ENCODE results near the gene MVB12A.

Gene MVB12A

GRCh38 chr19:17402982-17403855, 16.6 kb upstream of the MVB12A start:
- TF ChIP-seq, protein P1, sequence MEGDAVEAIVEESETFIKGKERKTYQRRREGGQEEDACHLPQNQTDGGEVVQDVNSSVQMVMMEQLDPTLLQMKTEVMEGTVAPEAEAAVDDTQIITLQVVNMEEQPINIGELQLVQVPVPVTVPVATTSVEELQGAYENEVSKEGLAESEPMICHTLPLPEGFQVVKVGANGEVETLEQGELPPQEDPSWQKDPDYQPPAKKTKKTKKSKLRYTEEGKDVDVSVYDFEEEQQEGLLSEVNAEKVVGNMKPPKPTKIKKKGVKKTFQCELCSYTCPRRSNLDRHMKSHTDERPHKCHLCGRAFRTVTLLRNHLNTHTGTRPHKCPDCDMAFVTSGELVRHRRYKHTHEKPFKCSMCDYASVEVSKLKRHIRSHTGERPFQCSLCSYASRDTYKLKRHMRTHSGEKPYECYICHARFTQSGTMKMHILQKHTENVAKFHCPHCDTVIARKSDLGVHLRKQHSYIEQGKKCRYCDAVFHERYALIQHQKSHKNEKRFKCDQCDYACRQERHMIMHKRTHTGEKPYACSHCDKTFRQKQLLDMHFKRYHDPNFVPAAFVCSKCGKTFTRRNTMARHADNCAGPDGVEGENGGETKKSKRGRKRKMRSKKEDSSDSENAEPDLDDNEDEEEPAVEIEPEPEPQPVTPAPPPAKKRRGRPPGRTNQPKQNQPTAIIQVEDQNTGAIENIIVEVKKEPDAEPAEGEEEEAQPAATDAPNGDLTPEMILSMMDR (IDR thresholded peaks at IDR 0.05; ENCODE audit: insufficient read depth, low read length, poor library complexity, severe bottlenecking) = no peak
- H3K36me3 ChIP-seq (ENCODE audit: control insufficient read depth, insufficient read depth, low read length) = peaks cover 25% of the 10 kb centered on the region
- peak overlapping the region; percentile 98 for H3K4me3 ChIP-seq (replicated peaks; ENCODE audit: low read depth, low read length)
- no peaks in the 10 kb centered on the region for H3K27me3 ChIP-seq (replicated peaks; ENCODE audit: control insufficient read depth, insufficient read depth, low read length)
- no peak for DNase-seq (ENCODE audit: extremely low read depth, insufficient read length)

DNA sequence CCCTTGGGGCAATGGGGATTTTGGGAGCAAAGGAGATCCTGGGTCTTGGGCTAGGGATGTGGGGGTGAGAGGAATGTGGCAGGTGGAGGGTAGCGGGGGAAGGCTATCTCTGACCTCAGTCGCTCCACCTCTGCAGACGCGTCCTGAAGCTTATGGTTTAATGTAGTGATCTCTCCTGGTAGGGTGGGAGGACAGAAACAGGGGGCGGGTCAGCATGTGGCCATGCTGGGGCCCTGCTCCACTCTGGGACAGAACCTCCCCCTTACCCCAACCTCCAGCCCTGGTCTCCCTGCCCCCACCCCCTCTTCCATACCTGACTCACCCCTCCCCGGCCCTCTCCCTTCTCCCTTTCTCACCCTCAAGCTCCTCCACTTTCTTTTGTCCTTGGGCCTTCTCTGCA, 15.8 kb upstream of the MVB12A start:
- no peaks in the 10 kb centered on the region for H3K27me3 ChIP-seq (replicated peaks; ENCODE audit: control insufficient read depth, insufficient read depth, low read length)
- TF ChIP-seq, protein P1 (IDR thresholded peaks at IDR 0.05; ENCODE audit: insufficient read depth, low read length, poor library complexity, severe bottlenecking) = no peak
- no peak for DNase-seq (ENCODE audit: extremely low read depth, insufficient read length)
- peak overlapping the region; percentile 98 for H3K4me3 ChIP-seq (replicated peaks; ENCODE audit: low read depth, low read length)
- H3K36me3 ChIP-seq (ENCODE audit: control insufficient read depth, insufficient read depth, low read length) = peaks cover 23% of the 10 kb centered on the region

DNA sequence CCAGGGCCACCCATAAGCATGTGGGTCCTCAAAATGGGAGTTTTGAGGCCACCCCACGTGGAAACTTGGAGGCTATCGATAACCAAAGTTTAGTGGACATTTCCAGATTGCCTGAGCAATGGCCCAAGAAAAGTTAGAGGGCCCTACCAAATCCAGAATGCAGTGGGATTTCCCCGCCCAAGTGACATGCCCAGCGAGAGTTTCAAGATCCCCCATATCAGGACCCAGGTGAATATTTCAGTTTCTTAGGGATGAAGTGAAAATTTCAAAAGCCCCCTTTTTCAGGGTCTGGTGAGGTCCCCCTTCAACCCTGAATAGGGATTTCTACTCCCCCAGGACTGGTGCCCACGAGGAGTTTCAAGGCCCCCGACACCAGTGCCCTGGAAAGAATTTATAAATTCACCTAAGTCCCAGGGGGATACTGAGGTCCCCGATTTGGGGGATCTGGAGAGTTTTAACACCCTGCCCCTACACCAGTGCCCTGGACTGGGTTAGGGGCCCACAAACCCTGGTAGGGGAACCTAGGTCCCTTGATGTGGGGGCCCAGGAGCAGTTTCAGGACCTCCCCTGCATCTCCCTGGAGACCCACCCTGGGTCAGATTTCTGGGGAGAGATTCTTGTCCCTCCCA, 15.1 kb upstream of the MVB12A start:
- H3K27me3 ChIP-seq (replicated peaks; ENCODE audit: control insufficient read depth, insufficient read depth, low read length) = no peaks in the 10 kb centered on the region
- peak overlapping the region; percentile 98 for H3K4me3 ChIP-seq (replicated peaks; ENCODE audit: low read depth, low read length)
- no peak for DNase-seq (ENCODE audit: extremely low read depth, insufficient read length)
- TF ChIP-seq, protein P1 (IDR thresholded peaks at IDR 0.05; ENCODE audit: insufficient read depth, low read length, poor library complexity, severe bottlenecking) = no peak
- H3K36me3 ChIP-seq (ENCODE audit: control insufficient read depth, insufficient read depth, low read length) = peaks cover 20% of the 10 kb centered on the region

DNA sequence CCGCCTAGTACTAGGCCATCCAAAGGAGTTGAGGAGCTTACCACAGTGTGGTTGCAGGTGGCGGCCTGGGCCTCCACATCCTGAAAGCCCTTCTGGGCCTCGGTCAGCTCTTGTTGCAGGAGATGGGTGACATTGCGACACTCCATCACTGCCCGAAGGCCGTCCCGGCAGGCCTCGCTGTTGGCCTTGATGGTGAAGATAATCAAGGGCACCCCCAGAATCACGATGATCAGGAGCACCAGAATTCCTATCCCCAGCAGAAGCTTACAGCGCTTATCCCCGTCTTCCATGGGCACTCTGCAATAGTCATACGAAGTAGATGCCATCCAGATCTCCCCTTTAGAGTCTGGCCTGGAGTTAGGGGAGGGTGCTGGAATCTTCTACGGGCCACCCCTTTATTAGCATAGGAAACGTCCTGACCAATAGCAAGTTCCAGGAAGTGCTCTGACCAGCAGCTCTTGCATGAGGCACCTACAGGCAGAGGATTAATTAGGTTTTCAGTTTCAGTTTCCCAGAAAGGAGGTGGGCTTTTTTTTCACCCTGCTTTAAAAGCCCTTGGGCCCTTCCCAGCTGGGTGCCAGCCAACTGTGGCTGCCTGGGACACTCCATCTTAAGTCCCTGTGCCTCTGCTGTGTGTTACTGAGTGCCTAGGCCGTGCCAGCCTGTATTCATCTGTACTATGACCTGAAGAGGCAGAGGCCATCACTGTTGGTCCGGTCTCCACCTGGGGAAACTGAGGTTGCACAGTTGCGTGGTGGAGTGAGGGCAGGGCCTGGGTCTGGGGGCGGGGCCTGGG, 14.4 kb upstream of the MVB12A start, which contains the start of gene BST2:
BST2 (minus strand) TSS at position 381 of the 796 bp plus-strand sequence; CDS start at position 326, 55 bp downstream.
- TF ChIP-seq, protein P1 (IDR thresholded peaks at IDR 0.05; ENCODE audit: insufficient read depth, low read length, poor library complexity, severe bottlenecking) = no peak
- Histone ChIP-seq H3K36me3 (ENCODE audit: control insufficient read depth, insufficient read depth, low read length) (peaks cover 18% of the 10 kb centered on the region), H3K4me3 (replicated peaks; ENCODE audit: low read depth, low read length) (peak within 1 kb of the TSS; percentile 98), H3K27me3 (replicated peaks; ENCODE audit: control insufficient read depth, insufficient read depth, low read length) (no peaks in the 10 kb centered on the region)
- DNase-seq (ENCODE audit: extremely low read depth, insufficient read length) = peak; percentile 76

GRCh38 chr19:17406046-17406886, 13.6 kb upstream of the MVB12A start:
- H3K4me3 ChIP-seq (replicated peaks; ENCODE audit: low read depth, low read length) = peak overlapping the region; percentile 98
- no peak for DNase-seq (ENCODE audit: extremely low read depth, insufficient read length)
- H3K36me3 ChIP-seq (ENCODE audit: control insufficient read depth, insufficient read depth, low read length) = peaks cover 16% of the 10 kb centered on the region
- H3K27me3 ChIP-seq (replicated peaks; ENCODE audit: control insufficient read depth, insufficient read depth, low read length) = no peaks in the 10 kb centered on the region
- TF ChIP-seq, protein P1 (IDR thresholded peaks at IDR 0.05; ENCODE audit: insufficient read depth, low read length, poor library complexity, severe bottlenecking) = no peak
